Measurements from ENCODE around the gene UMODL1.

DNA sequence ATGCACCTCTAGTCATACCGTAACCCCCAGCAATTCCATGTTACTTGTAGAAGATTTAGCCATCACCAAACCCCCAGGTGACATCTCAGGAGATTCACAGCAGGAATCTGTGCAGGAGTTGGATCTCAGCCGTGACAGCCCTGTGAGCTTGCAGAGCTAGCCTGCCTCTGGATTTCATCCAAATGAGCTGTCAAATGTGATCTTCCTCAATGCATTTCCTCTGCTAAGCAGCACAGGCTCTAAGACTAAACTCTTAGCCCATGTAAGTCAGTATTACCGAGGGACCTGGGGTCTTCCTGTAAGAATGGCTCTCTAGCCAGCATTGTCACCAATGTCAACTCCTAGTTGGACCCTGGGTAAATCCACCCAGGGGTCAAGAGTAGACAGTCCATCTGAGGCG lies 41.7 kb downstream of the UMODL1 start:
- TF ChIP-seq, protein P1, sequence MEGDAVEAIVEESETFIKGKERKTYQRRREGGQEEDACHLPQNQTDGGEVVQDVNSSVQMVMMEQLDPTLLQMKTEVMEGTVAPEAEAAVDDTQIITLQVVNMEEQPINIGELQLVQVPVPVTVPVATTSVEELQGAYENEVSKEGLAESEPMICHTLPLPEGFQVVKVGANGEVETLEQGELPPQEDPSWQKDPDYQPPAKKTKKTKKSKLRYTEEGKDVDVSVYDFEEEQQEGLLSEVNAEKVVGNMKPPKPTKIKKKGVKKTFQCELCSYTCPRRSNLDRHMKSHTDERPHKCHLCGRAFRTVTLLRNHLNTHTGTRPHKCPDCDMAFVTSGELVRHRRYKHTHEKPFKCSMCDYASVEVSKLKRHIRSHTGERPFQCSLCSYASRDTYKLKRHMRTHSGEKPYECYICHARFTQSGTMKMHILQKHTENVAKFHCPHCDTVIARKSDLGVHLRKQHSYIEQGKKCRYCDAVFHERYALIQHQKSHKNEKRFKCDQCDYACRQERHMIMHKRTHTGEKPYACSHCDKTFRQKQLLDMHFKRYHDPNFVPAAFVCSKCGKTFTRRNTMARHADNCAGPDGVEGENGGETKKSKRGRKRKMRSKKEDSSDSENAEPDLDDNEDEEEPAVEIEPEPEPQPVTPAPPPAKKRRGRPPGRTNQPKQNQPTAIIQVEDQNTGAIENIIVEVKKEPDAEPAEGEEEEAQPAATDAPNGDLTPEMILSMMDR (IDR thresholded peaks at IDR 0.05): no peak
- TF ChIP-seq POLR2AphosphoS5 (IDR thresholded peaks at IDR 0.05) (no peak), EP300 (IDR thresholded peaks at IDR 0.05) (no peak), POLR2A (IDR thresholded peaks at IDR 0.05) (no peak)

All from suprapubic skin (tissue), 4 donors.